ENCODE data around the gene ZKSCAN5.

- no peak for TF ChIP-seq POLR2AphosphoS5 (IDR thresholded peaks at IDR 0.05; ENCODE audit: low read depth, low read length)
- TF ChIP-seq POLR2A (IDR thresholded peaks at IDR 0.05; ENCODE audit: control extremely low read depth in 1 of 2, low read depth in 2 of 2, low read length in 2 of 2): no peak
- TF ChIP-seq EZH2 (IDR thresholded peaks at IDR 0.05; ENCODE audit: low read depth, low read length, severe bottlenecking): no peak
- TF ChIP-seq CTCF (IDR thresholded peaks at IDR 0.05; ENCODE audit: control extremely low read depth in 1 of 3, insufficient read depth in 1 of 3, low read depth in 1 of 3, low read length in 3 of 3): no peak
- no peak for TF ChIP-seq JUN (IDR thresholded peaks at IDR 0.05; ENCODE audit: low read depth, low read length)
- no peak for TF ChIP-seq BRCA1 (IDR thresholded peaks at IDR 0.05; ENCODE audit: low read depth, low read length)
Observed at GRCh38 chr7:99535667-99536066, 31.2 kb downstream of the ZKSCAN5 start.
